NCI-H1694 treated with DMSO at 0.1 percent for 48 hours (cell line): Measurements from ENCODE around the gene GALNT1.

ENCODE experiments used
- DNase-seq: peaks from one replicate; lab custom pipeline; 2025; lab: John Stamatoyannopoulos, UW

Gene GALNT1

GRCh38 chr18:35721431-35722081 is 140.0 kb downstream of the GALNT1 start:
- DNase-seq, result no peak

DNA sequence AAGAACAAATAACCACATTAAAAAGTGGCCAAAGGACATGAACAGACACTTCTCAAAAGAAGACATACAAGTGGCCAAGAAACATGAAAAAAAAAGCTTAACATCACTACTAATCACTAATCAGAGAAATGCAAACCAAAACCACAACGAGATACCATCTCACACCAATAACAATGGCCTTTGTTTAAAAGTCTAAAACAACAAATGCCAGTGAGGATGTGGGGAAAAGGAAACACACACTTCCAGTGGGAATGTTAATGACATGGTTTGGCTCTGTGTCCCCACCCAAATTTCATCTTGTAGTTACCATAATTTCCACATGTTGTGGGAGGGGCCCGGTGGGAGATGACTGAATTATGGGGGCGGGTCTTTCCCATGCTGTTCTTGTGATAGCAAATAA is 147.1 kb downstream of the GALNT1 start:
- no peak for DNase-seq

DNA sequence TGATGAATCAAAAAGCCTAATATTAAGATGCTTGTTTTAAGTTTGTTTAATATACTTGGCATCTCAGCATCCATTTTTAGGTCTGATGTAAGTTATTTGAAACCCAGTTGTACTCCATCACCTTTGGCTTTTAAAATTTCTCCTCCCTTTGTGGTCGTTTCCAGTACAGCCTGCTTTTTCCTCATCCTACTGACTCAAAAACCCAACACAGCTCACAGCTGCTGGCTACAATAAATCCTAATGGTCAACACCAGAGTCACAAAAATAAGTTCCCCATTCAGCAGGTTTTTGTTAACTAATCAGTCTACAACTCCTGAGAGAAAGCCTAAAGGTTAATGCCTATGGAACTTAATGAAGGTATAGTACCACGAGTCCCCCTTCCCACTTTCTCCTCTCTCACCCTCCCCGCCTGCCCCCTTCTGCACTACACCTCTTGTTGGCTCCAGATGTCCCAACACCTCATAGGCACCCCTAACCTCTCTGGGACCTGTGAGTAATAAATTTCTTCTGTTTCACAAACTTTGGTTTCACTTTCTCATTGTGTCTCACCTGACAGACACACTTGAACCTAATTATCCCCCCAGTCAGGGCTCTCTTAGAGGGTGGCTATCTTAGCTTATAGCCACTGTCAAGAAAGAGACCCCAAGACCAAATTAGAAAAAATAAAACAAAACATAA is 148.6 kb downstream of the GALNT1 start:
- no peak for DNase-seq

GRCh38 chr18:35730691-35731370 is 149.3 kb downstream of the GALNT1 start:
- DNase-seq, result no peak

GRCh38 chr18:35731701-35732100 is 150.2 kb downstream of the GALNT1 start:
- DNase-seq, result no peak

GRCh38 chr18:35732162-35732561 is 150.6 kb downstream of the GALNT1 start:
- DNase-seq, result no peak

- DNase-seq, result no peak
Measured at GRCh38 chr18:35732636-35733035, 151.1 kb downstream of the GALNT1 start.

- no peak for DNase-seq
Measured at GRCh38 chr18:35733408-35733807, 151.9 kb downstream of the GALNT1 start.

DNA sequence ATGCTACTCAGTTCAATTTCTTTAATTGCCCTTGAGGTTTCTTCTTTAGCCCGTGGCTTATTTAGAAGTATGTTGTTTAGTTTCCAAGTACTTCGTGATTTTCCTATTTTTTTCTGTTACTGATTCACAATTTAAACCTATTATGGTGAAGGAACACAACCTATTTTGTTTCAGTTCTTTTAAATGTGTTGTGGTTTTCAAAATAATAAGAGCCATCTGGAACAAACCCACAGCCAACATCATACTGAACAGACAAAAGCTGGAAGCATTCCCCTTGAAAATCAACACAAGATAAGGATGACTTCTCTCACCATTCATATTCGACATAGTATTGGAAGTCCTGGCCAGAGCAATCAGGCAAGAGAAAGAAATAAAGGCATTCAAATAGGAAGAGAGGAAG is 155.2 kb downstream of the GALNT1 start:
- no peak for DNase-seq

- DNase-seq, result no peak
Measured at GRCh38 chr18:35739778-35740177, 158.2 kb downstream of the GALNT1 start.

DNA sequence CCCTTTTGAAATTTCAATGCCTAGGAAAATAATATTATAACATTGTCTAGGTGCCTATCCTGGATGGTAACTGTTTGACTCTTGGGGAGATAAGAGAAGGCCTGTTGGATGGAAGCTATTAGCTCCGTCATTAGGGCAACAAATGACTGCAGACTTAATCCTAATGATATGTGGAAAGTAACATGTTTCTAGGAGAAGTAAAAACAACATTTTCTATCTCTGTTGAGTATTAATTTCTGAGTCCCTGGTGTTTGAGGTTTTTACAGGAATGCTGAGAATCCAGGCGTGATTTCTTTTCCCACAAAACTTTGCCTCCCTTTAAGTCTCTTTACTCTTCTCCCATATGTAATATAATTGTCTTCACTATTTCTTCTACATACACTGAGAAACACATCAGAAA is 159.1 kb downstream of the GALNT1 start:
- no peak for DNase-seq

DNA sequence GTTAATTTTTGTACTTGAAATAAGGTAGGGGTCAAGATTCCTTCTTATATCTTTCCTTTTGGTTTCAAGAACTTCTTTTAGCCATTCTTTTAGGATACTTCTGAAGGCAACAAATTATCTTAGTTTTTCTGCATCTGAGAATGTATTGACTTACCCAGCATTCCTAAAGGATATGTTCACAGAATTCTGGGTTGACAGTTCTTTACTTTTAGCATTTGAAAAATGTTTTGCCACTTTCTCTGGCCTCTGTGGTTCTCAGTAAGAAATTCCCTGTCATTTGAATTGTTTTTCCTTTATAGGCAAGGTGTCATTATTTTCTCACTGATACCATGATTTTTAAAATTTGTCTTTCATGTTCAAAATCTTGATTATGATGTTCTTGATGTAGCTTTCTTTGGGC is 162.4 kb downstream of the GALNT1 start:
- no peak for DNase-seq

GRCh38 chr18:35745814-35746213 is 164.3 kb downstream of the GALNT1 start:
- no peak for DNase-seq

DNA sequence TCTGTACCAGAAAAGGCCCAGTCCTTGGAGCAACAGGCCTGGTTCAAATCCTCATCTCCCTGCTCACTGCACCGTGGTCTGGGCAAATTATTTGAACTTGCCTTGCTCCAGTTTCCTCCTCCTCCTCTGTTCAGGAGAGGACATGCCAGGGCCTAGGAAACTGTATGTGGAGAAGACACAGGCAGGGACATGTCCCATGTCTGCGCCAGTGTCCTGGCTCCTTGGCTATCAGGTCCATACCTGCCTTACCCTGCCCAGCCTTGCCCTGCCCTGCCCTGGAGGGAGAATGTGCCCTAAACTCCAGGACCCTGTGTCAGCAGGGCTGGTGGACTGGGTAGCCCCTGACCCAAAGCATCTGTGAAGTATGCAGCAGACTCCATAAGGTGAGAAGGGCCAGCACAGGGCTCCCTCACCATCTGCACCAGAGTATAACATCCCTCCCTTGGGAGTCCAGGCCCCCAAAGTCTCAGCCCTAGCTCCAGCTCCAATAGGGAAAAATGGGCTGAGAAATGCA is 165.3 kb downstream of the GALNT1 start:
- no peak for DNase-seq

DNA sequence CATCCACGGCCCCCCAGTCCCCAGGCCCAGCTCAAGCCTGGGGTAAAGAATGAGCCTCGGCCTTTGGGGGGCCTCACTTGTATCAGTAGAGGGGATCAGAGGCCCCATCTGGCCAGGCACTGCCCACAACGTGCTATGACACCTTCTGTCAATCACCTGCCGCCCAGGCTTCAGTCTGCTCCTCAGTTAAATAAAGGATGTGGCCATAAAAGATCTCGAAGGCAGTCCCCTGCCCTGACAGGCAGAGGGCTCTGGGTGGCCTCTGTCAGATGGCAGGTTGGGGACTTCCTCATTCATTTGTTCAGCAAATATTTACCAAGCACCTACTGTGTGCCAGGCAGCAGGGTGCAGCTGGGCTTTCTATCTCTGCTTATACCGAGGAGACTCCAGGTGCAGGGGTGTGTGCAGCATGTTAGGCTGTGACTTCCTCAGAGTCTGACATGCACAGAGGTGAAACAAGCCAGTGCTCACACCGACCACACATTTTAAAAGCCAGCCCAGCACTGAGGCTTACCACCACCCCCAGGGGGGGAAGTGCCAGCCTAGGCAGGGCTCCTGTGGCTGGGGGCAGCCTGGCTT is 166.4 kb downstream of the GALNT1 start:
- no peak for DNase-seq

GRCh38 chr18:35749701-35750100 is 168.2 kb downstream of the GALNT1 start:
- DNase-seq, result no peak

GRCh38 chr18:35750929-35751328 is 169.4 kb downstream of the GALNT1 start:
- no peak for DNase-seq

DNA sequence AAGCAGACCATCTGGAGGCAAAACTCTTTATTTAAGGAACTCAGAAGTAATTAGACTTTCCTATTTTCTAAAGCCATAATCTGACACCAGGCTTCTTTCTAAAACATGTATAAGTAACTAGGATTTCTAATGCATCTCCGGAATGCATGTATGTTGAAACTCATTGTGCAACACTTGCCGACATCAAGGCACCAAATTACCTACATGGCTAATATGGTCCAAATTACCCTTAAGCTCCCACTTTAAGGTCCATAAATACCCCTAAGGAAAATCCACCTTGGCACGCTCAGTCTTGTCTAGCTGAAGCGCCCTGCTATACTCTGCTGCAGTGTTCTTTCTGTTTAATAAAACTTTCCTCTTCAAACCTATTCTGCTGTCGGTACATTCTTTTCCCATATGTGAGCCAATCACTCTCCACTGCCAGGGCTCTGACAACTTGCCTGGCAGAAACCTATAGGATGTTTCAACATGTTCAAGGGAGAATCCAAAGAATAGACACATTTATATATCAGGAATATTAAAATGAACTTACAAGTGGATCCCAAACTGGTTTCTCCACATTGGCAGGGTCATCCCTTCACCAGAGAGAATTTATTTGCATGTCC is 171.9 kb downstream of the GALNT1 start:
- no peak for DNase-seq

- no peak for DNase-seq
Measured at GRCh38 chr18:35754464-35754863, 172.9 kb downstream of the GALNT1 start.

- no peak for DNase-seq
Measured at GRCh38 chr18:35755369-35755768, 173.8 kb downstream of the GALNT1 start.

GRCh38 chr18:35756506-35757117 is 175.1 kb downstream of the GALNT1 start:
- peak; percentile 78 for DNase-seq
